Measurements from ENCODE around the gene TXNRD1.

TXNRD1 gene

GRCh38 chr12:104372721-104373335 is 157.2 kb downstream of the TXNRD1 start:
- H3K36me3 ChIP-seq: no peaks in the 10 kb centered on the region
- no peak overlapping the region for H3K4me3 ChIP-seq (ENCODE audit: low read depth in 1 of 2, low read length in 1 of 2)
- peaks cover 5 to 9% of the 10 kb centered on the region in 2 experiments for H3K4me1 ChIP-seq (ENCODE audit: control insufficient read depth in 1 of 2, insufficient read depth in 1 of 2, low read depth in 1 of 2, low read length in 1 of 2)
- no peaks in the 10 kb centered on the region for H3K9me3 ChIP-seq
- no peak overlapping the region for H3K27ac ChIP-seq
- H3K27me3 ChIP-seq: peaks cover 10% of the 10 kb centered on the region
- TF ChIP-seq CTCF (IDR thresholded peaks at IDR 0.05): no peak

- peaks cover 10% of the 10 kb centered on the region for H3K27me3 ChIP-seq
- no peak overlapping the region for H3K4me3 ChIP-seq (ENCODE audit: low read depth in 1 of 2, low read length in 1 of 2)
- H3K4me1 ChIP-seq (ENCODE audit: control insufficient read depth in 1 of 2, insufficient read depth in 1 of 2, low read depth in 1 of 2, low read length in 1 of 2): peaks cover 5 to 9% of the 10 kb centered on the region in 2 experiments
- H3K27ac ChIP-seq: no peak overlapping the region
- no peaks in the 10 kb centered on the region for H3K9me3 ChIP-seq
- no peak for TF ChIP-seq CTCF (IDR thresholded peaks at IDR 0.05)
- H3K36me3 ChIP-seq: no peaks in the 10 kb centered on the region
These were observed 158.5 kb downstream of the TXNRD1 start for GRCh38 chr12:104374071-104374470.

GRCh38 chr12:104374806-104375205 is 159.2 kb downstream of the TXNRD1 start:
- no peaks in the 10 kb centered on the region for H3K9me3 ChIP-seq
- peaks cover 5 to 9% of the 10 kb centered on the region in 2 experiments for H3K4me1 ChIP-seq (ENCODE audit: control insufficient read depth in 1 of 2, insufficient read depth in 1 of 2, low read depth in 1 of 2, low read length in 1 of 2)
- no peaks in the 10 kb centered on the region for H3K36me3 ChIP-seq
- no peak overlapping the region for H3K4me3 ChIP-seq (ENCODE audit: low read depth in 1 of 2, low read length in 1 of 2)
- TF ChIP-seq CTCF (IDR thresholded peaks at IDR 0.05): no peak
- H3K27ac ChIP-seq: no peak overlapping the region
- peaks cover 10% of the 10 kb centered on the region for H3K27me3 ChIP-seq

DNA sequence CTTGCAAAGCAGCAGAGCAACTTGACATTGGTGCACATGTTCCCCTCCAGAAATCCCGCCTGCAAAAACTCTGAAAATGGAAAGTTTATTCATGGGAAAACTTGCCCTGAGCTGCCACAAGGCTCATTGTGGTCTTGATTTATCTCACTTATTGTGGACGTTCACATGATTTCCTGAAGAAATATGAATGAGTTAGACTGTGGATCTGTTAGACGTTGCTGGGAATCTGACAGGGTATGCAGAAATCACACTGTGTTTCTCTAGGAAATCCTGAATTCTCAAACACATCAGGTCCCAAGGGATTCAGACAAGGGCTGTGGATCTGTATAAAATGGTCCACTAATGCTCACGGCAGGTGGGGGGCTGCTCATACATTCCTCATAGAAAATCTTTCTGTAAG is 160.2 kb downstream of the TXNRD1 start:
- no peak for TF ChIP-seq CTCF (IDR thresholded peaks at IDR 0.05)
- no peaks in the 10 kb centered on the region for H3K9me3 ChIP-seq
- no peak overlapping the region for H3K4me3 ChIP-seq (ENCODE audit: low read depth in 1 of 2, low read length in 1 of 2)
- H3K27me3 ChIP-seq: peaks cover 10% of the 10 kb centered on the region
- no peaks in the 10 kb centered on the region for H3K36me3 ChIP-seq
- H3K27ac ChIP-seq: no peak overlapping the region
- peaks cover 5 to 9% of the 10 kb centered on the region in 2 experiments for H3K4me1 ChIP-seq (ENCODE audit: control insufficient read depth in 1 of 2, insufficient read depth in 1 of 2, low read depth in 1 of 2, low read length in 1 of 2)

DNA sequence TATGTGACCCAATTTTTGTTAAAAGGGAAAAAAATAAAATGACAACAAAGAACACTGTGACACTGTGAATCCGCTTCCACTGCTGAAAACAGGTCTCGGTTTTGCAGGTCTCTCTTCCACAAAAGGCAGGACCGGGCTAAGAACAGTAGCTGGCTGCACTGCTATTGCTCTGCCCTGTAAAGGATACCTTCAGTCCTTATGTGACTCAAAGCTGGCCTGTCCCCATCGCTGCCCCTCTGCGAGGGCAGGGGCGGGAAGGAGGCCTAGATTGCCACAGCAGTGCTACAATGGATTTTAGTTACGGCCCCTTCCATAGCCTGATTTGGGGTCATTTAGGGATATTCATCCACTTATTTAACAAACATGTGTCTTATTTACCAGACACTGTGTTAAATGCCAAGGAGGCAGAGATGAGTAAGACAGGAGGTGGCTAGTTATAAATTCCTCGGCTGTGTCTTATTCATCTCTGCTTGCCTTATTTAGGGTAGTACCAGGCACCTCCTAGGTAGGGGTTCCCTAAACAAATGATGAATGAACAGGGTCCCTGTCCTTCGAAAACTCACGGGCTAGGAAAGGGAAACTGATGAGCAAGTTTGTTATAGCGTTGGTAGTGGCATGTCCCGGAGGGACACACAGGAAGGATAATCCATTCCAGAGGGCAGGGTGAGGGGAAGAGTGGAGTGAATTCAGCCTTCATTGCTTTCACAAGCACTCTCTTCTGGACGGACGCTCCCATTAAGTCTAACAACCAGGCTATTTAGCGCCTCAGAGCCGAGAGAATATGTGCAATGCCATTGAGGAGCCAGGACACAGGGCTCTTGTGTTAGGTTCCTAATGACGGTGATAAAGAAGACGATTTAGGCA is 161.3 kb downstream of the TXNRD1 start:
- Histone ChIP-seq H3K4me3 (ENCODE audit: low read depth in 1 of 2, low read length in 1 of 2) (no peak overlapping the region), H3K4me1 (ENCODE audit: control insufficient read depth in 1 of 2, insufficient read depth in 1 of 2, low read depth in 1 of 2, low read length in 1 of 2) (peaks cover 7 to 12% of the 10 kb centered on the region in 2 experiments), H3K9me3 (no peaks in the 10 kb centered on the region), H3K36me3 (no peaks in the 10 kb centered on the region), H3K27me3 (no peaks in the 10 kb centered on the region), H3K27ac (no peak overlapping the region)
- TF ChIP-seq CTCF (IDR thresholded peaks at IDR 0.05): no peak

All from neutrophil (primary cell).